B cell (primary cell): Measurements from ENCODE around the gene MRPS6. TPM values are rescaled to one million over a fixed set of nuclear protein-coding genes. Genes with fewer than 3 reads are reported as not detected.

Experiments used
- ATAC-seq: fragments of 200-7000 bp; cut with Tn5 transposase; one replicate; pipeline ENCODE4 v1.10.0; 2021; ENCODE audit warnings: low read depth, mild to moderate bottlenecking, moderate number of reproducible peaks, moderate library complexity
- CTCF ChIA-PET: fragments of 350-600 bp; sonication (Branson Sonifier 250); formaldehyde crosslinking; loops from one replicate; lab custom pipeline; 2021; ENCODE audit warnings: antibody characterized with exemption, inconsistent platforms; lab: Charles Lee
- POLR2A ChIA-PET: fragments of 350-600 bp; sonication (Branson Sonifier 250); formaldehyde crosslinking; loops from one replicate; lab custom pipeline; 2021; ENCODE audit warnings: antibody characterized with exemption; lab: Charles Lee
- DNase-seq: peaks from one replicate; pipeline ENCODE4 v3.0.0; 2013
- H2AFZ ChIP-seq: 2 replicates; pipeline ENCODE4 v1.6.1; 2012; ENCODE audit warnings: mild to moderate bottlenecking, low read depth, low read length; ENCODE audit not compliant: insufficient read depth, poor library complexity, severe bottlenecking
- H3K27ac ChIP-seq, 2 donors: 1 replicate in 1 of 2; 2 replicates in 1 of 2; pipeline ENCODE4 v1.5.1; 2012 to 2013; ENCODE audit warnings: low read length in 2 of 2, mild to moderate bottlenecking in 2 of 2, moderate library complexity in 1 of 2
- H3K27me3 ChIP-seq, 4 experiments: fragments of 200-600 bp in 1 of 4; sonication (generic) in 1 of 4; replicated peaks in 1 of 4; 1 replicate in 2 of 4; 2 replicates in 2 of 4; pipeline versions ENCODE4 v1.6.1 to v1.7.0; 2013 to 2016; ENCODE audit warnings: low read length in 3 of 4, mild to moderate bottlenecking in 2 of 4, mixed read lengths in 1 of 4, moderate library complexity in 1 of 4; ENCODE audit not compliant: insufficient read depth in 4 of 4, control insufficient read depth in 3 of 4; ENCODE audit errors: control extremely low read depth in 1 of 4
- H3K36me3 ChIP-seq, 2 experiments: replicated peaks in 1 of 2; 1 replicate in 1 of 2; 2 replicates in 1 of 2; pipeline versions ENCODE4 v1.6.1 to v1.7.1; 2013; ENCODE audit warnings: low read length in 1 of 2; ENCODE audit not compliant: insufficient read depth in 2 of 2, control insufficient read depth in 1 of 2; ENCODE audit errors: control extremely low read depth in 1 of 2, extremely low read depth in 1 of 2
- H3K4me1 ChIP-seq, 2 donors: fragments of 200-600 bp in 1 of 2; sonication (generic) in 1 of 2; 1 replicate in 1 of 2; 2 replicates in 1 of 2; pipeline versions ENCODE4 v1.5.1 to v1.6.1; 2013 to 2017; ENCODE audit warnings: low read length in 2 of 2; ENCODE audit not compliant: control insufficient read depth in 2 of 2, insufficient read depth in 2 of 2
- H3K4me2 ChIP-seq: replicated peaks from 2 replicates; pipeline ENCODE3; 2012; ENCODE audit warnings: mild to moderate bottlenecking, low read depth, low read length; ENCODE audit not compliant: poor library complexity, severe bottlenecking
- H3K4me3 ChIP-seq, 5 experiments: fragments of 200-600 bp in 1 of 5; sonication (generic) in 1 of 5; 1 replicate in 3 of 5; 2 replicates in 2 of 5; pipeline versions ENCODE4 v1.5.1 to v1.7.0; 2011 to 2016; ENCODE audit warnings: low read length in 4 of 5, mild to moderate bottlenecking in 4 of 5, low read depth in 2 of 5, control low read depth in 1 of 5, moderate library complexity in 1 of 5; ENCODE audit not compliant: insufficient read depth in 1 of 5; ENCODE audit errors: control extremely low read depth in 1 of 5, extremely low read depth in 1 of 5
- H3K79me2 ChIP-seq: fragments of 200-600 bp; sonication (generic); one replicate; pipeline ENCODE4 v1.6.0; 2016; ENCODE audit warnings: low read length; ENCODE audit not compliant: control insufficient read depth, insufficient read depth
- H3K9ac ChIP-seq: fragments of 200-600 bp; sonication (generic); 2 replicates; pipeline ENCODE4 v1.6.1; 2017; ENCODE audit warnings: mild to moderate bottlenecking, low read length, moderate library complexity
- H3K9me3 ChIP-seq, 3 donors: one replicate each; pipeline versions ENCODE4 v1.6.1 to v1.7.1; 2013; ENCODE audit warnings: low read length in 2 of 3; ENCODE audit not compliant: control insufficient read depth in 2 of 3, insufficient read depth in 1 of 3; ENCODE audit errors: control extremely low read depth in 1 of 3
- H4K20me1 ChIP-seq: 2 replicates; pipeline ENCODE4 v1.6.0; 2012; ENCODE audit warnings: mild to moderate bottlenecking, low read length; ENCODE audit not compliant: insufficient read depth, control insufficient read depth, poor library complexity, severe bottlenecking
- H3K27ac Mint-ChIP-seq: one replicate; pipeline ENCODE4 v1.8.0; 2021; ENCODE audit warnings: mixed read lengths
- H3K27me3 Mint-ChIP-seq: one replicate; pipeline ENCODE4 v1.8.0; 2021; ENCODE audit warnings: mixed read lengths
- H3K4me1 Mint-ChIP-seq: one replicate; pipeline ENCODE4 v1.8.0; 2021; ENCODE audit warnings: mixed read lengths
- H3K4me3 Mint-ChIP-seq: one replicate; pipeline ENCODE4 v1.8.0; 2021; ENCODE audit warnings: mixed read lengths
- H3K9me3 Mint-ChIP-seq: one replicate; pipeline ENCODE4 v1.8.0; 2022; ENCODE audit warnings: mixed read lengths; ENCODE audit not compliant: insufficient read depth
- CTCF ChIP-seq: fragments of 200-600 bp; IDR thresholded peaks from one replicate; pipeline ENCODE4 v1.8.0; 2022; ENCODE audit warnings: antibody characterized with exemption, mild to moderate bottlenecking
- EZH2 ChIP-seq: IDR thresholded peaks from 2 replicates; pipeline ENCODE4 v1.6.1; 2012; ENCODE audit warnings: borderline replicate concordance, low read depth, mild to moderate bottlenecking, moderate library complexity, low read length; ENCODE audit not compliant: insufficient read depth, poor library complexity, severe bottlenecking
- whole genome bisulfite sequencing: methylation state at CpG from one replicate; pipeline ENCODE4 v1.1.5; 2013; ENCODE audit warnings: missing lambda C conversion rate; ENCODE audit not compliant: insufficient coverage; 5-methylcytosine and 5-hydroxymethylcytosine counted together
- intact Hi-C: fragments of 100-400 bp; cut with micrococcal nuclease; formaldehyde crosslinking; loops from one replicate; pipeline ENCODE4 v1.10.0; 2022
- polyA plus RNA-seq: library from polyadenylated mRNA; depleted of rRNA; stranded (reverse); fragments of >200 nt; gene quantifications from 2 replicates; pipeline ENCODE4 v1.2.3, GENCODE V29; 2012
- total RNA-seq, 2 donors: library from RNA; stranded (reverse); fragments of 120-200 nt in 1 of 2; gene quantifications; 1 replicate in 1 of 2; 2 replicates in 1 of 2; pipeline versions ENCODE4 v1.2.3 to v1.2.4, GENCODE V29; 2013 to 2022

The MRPS6 gene
- total and polyA plus RNA-seq, 2 donors (not counting 1 experiment from before 2014, with no cell fraction given), result 15.7 to 37.9 TPM

- Histone ChIP-seq H3K27ac (no peak overlapping the region), H3K9ac (no peak overlapping the region), H4K20me1 (peaks cover 25% of the 10 kb centered on the region), H3K4me2 (no peak overlapping the region), H3K9me3 (no peaks in the 10 kb centered on the region), H2AFZ (no peak overlapping the region), H3K36me3 (peaks cover 0 to 4% of the 10 kb centered on the region in 2 experiments), H3K4me1 (peaks cover 0 to 7% of the 10 kb centered on the region in 2 donors), H3K4me3 (no peak overlapping the region), H3K79me2 (peaks cover 68% of the 10 kb centered on the region), H3K27me3 (no peaks in the 10 kb centered on the region)
- Mint-ChIP-seq H3K27me3 (no peaks in the 10 kb centered on the region), H3K4me1 (peaks cover 55% of the 10 kb centered on the region), H3K4me3 (no peak overlapping the region), H3K27ac (no peak overlapping the region), H3K9me3 (no peaks in the 10 kb centered on the region)
- ChIA-PET POLR2A (no interaction called here), CTCF (interaction anchor here (1.0 to 1.9 kb wide), 4 partner anchors 9 to 495 kb away, joined by 3 to 8 read pairs (median 4); no protein-coding TSS in a partner anchor)
- intact Hi-C loops, result no loop called here
- DNase-seq, result no peak
- WGBS, result 83% methylated on average over 1 of the region's 4 CpGs
- no peak for TF ChIP-seq EZH2
- TF ChIP-seq CTCF, result no peak
- ATAC-seq, result no peak
Measured at GRCh38 chr21:34100790-34101189, 27.4 kb downstream of the MRPS6 start.

GRCh38 chr21:34105947-34106541 is 32.7 kb downstream of the MRPS6 start:
- no peaks in the 10 kb centered on the region for H3K9me3 ChIP-seq
- TF ChIP-seq EZH2 (no peak), CTCF (no peak)
- no peak overlapping the region for H3K4me2 ChIP-seq
- intact Hi-C loops, result no loop called here
- H3K9ac ChIP-seq, result no peak overlapping the region
- Mint-ChIP-seq H3K27me3 (no peaks in the 10 kb centered on the region), H3K4me3 (no peak overlapping the region), H3K4me1 (peaks cover 21% of the 10 kb centered on the region), H3K9me3 (no peaks in the 10 kb centered on the region), H3K27ac (no peak overlapping the region)
- no peaks in the 10 kb centered on the region for H3K4me1 ChIP-seq
- H3K27ac ChIP-seq, result no peak overlapping the region
- H4K20me1 ChIP-seq, result peaks cover 14% of the 10 kb centered on the region
- ATAC-seq (no peak), DNase-seq (no peak)
- no peak overlapping the region for H2AFZ ChIP-seq
- H3K79me2 ChIP-seq, result peaks cover 30% of the 10 kb centered on the region
- H3K36me3 ChIP-seq, result no peaks in the 10 kb centered on the region
- ChIA-PET CTCF (no interaction called here), POLR2A (no interaction called here)
- no peak overlapping the region for H3K4me3 ChIP-seq
- no peaks in the 10 kb centered on the region for H3K27me3 ChIP-seq
